ENCODE results near the gene POLR2E. TPM values are rescaled to one million over a fixed set of nuclear protein-coding genes. Genes with fewer than 3 reads are reported as not detected.

The POLR2E gene
- total and polyA plus RNA-seq, 2 of the 8 experiments (the other 6 are each of a cell fraction or from before 2014, with no cell fraction given), result 281 to 381 TPM

GRCh38 chr19:1060689-1061088 is 34.5 kb downstream of the POLR2E start:
- H4K91ac ChIP-seq (replicated peaks; ENCODE audit: insufficient read length, low read length), result no peak overlapping the region
- H3K14ac ChIP-seq (ENCODE audit: insufficient read length), result no peak overlapping the region
- no peak overlapping the region for H3K27ac ChIP-seq (ENCODE audit: low read depth, low read length)
- no peak overlapping the region for H3K9ac ChIP-seq (replicated peaks in 1 of 4; ENCODE audit: extremely low read depth in 1 of 4, low read depth in 3 of 4, low read length in 3 of 4)
- H2AK5ac ChIP-seq (ENCODE audit: low read depth, low read length), result no peak overlapping the region
- H2BK12ac ChIP-seq (ENCODE audit: low read depth, low read length), result no peak overlapping the region
- H3K23me2 ChIP-seq (ENCODE audit: low read depth, low read length), result peaks cover 4% of the 10 kb centered on the region; the same call in 1 of the 2 replicates
- H3K36me3 ChIP-seq (ENCODE audit: control insufficient read depth in 2 of 4, insufficient read depth in 4 of 4, low read length in 3 of 4), result peaks cover 0 to 36% (median 12%) of the 10 kb centered on the region in 4 experiments; a peak in 6 of 8 replicates
- H2BK15ac ChIP-seq (ENCODE audit: low read length), result no peak overlapping the region
- H3K4me3 ChIP-seq (ENCODE audit: extremely low read depth in 1 of 4, insufficient read depth in 2 of 4, low read depth in 3 of 4, low read length in 4 of 4), result no peak overlapping the region
- ChIA-PET POLR2A (ENCODE audit: partially characterized antibody) (interaction anchor here (0.7 to 2.7 kb wide), 5 partner anchors 9 to 28 kb away, joined by 3 to 7 read pairs (median 5); no protein-coding TSS in a partner anchor), CTCF (ENCODE audit: partially characterized antibody) (no interaction called here)
- no peak overlapping the region for H3K56ac ChIP-seq (replicated peaks; ENCODE audit: insufficient read length, low read depth, low read length)
- TF ChIP-seq YY1 (IDR thresholded peaks at IDR 0.05; ENCODE audit: low read depth, low read length), result no peak
- TF ChIP-seq HDAC2 (IDR thresholded peaks at IDR 0.05; ENCODE audit: borderline replicate concordance in 1 of 2, low read depth in 2 of 2, low read length in 2 of 2), result no peak
- no peak for TF ChIP-seq SP4 (IDR thresholded peaks at IDR 0.05; ENCODE audit: low read length)
- TF ChIP-seq RFX5 (IDR thresholded peaks at IDR 0.05; ENCODE audit: borderline replicate concordance, low read depth, low read length), result no peak
- TF ChIP-seq CBX5 (IDR thresholded peaks at IDR 0.05; ENCODE audit: low read depth, low read length), result no peak
- no peak for TF ChIP-seq NRF1 (IDR thresholded peaks at IDR 0.05; ENCODE audit: low read depth, low read length)
- no peak for TF ChIP-seq SAP30 (IDR thresholded peaks at IDR 0.05; ENCODE audit: insufficient read depth, insufficient replicate concordance, low read length)
- no peak for TF ChIP-seq MAX (IDR thresholded peaks at IDR 0.05)
- no peak for TF ChIP-seq JUND (IDR thresholded peaks at IDR 0.05; ENCODE audit: low read length)
- TF ChIP-seq TEAD4 (IDR thresholded peaks at IDR 0.05; ENCODE audit: low read depth, low read length), result no peak
- no peak for TF ChIP-seq HDAC6 (IDR thresholded peaks at IDR 0.05; ENCODE audit: low read depth, low read length)
- H3K4ac ChIP-seq (replicated peaks; ENCODE audit: insufficient read length, low read depth, low read length), result no peak overlapping the region
- H4K20me1 ChIP-seq (replicated peaks in 1 of 2; ENCODE audit: control insufficient read depth in 1 of 2, insufficient read depth in 2 of 2, low read length in 2 of 2), result peaks cover 0 to 5% of the 10 kb centered on the region in 2 experiments
- H4K8ac ChIP-seq (ENCODE audit: extremely low read depth, insufficient read depth, low read length), result no peak overlapping the region
- H2BK5ac ChIP-seq (ENCODE audit: low read depth, low read length), result no peak overlapping the region
- no peak overlapping the region for H2BK20ac ChIP-seq (ENCODE audit: low read length)
- H3K4me1 ChIP-seq (replicated peaks in 1 of 4; ENCODE audit: control insufficient read depth in 3 of 4, insufficient read depth in 4 of 4, low read length in 3 of 4), result peaks cover 0 to 16% (median 10%) of the 10 kb centered on the region in 4 experiments; a peak in 5 of 7 replicates
- DNase-seq (ENCODE audit: low read depth in 1 of 2, low spot score in 2 of 2) (no peak), FAIRE-seq (no peak)
- H3K27me3 ChIP-seq (replicated peaks in 1 of 4; ENCODE audit: control insufficient read depth in 3 of 4, extremely low read depth in 1 of 4, insufficient read depth in 3 of 4, low read length in 3 of 4), result peaks cover 0 to 12% (median 4%) of the 10 kb centered on the region in 4 experiments; a peak in 4 of 7 replicates
- no peak overlapping the region for H2BK120ac ChIP-seq (replicated peaks; ENCODE audit: low read depth, low read length)
- no peak overlapping the region for H3K23ac ChIP-seq (ENCODE audit: insufficient read length)
- H3K79me2 ChIP-seq (ENCODE audit: control insufficient read depth in 1 of 2, insufficient read depth in 2 of 2, low read length in 2 of 2), result no peaks in the 10 kb centered on the region
- H4K5ac ChIP-seq (ENCODE audit: insufficient read length, low read depth, low read length), result no peak overlapping the region
- H3K9me3 ChIP-seq (ENCODE audit: insufficient read depth in 2 of 2, low read depth in 1 of 2, low read length in 1 of 2), result peaks cover 37 to 54% of the 10 kb centered on the region in 2 experiments
- H3K4me2 ChIP-seq (ENCODE audit: insufficient read depth in 1 of 2, low read depth in 2 of 2, low read length in 2 of 2), result no peak overlapping the region
- no peak overlapping the region for H2AFZ ChIP-seq (ENCODE audit: low read length)
- H3K79me1 ChIP-seq (ENCODE audit: low read depth, low read length), result no peaks in the 10 kb centered on the region
- H3K18ac ChIP-seq (ENCODE audit: extremely low read depth, low read length), result no peak overlapping the region
- 87% methylated on average over 5 of the region's 5 CpGs; no CpG with 5 or more reads in 1 of the 2 experiments for WGBS, 2 experiments (ENCODE audit: extremely low coverage in 1 of 2, insufficient coverage in 1 of 2, insufficient read length in 1 of 2, insufficient replicate concordance in 2 of 2, low coverage in 1 of 2, low lambda C conversion rate in 2 of 2, missing lambda C conversion rate in 1 of 2)
